Prostate gland (tissue), 2 donors: ENCODE results near the gene CGB5. TPM values are rescaled to one million over a fixed set of nuclear protein-coding genes. Genes with fewer than 3 reads are reported as not detected.
"Not testable (repeated sequence)": the region's sequence is repeated elsewhere in the genome, so short reads cannot be mapped to it uniquely, and the experiment has no call there.

ENCODE experiments used
- DNase-seq: peaks from one replicate; pipeline ENCODE4 v3.0.0-alpha.2; 2019; ENCODE audit warnings: low spot score
- H3K27ac ChIP-seq, 2 donors: fragments of 200-600 bp; sonication (generic); 2 replicates each; pipeline ENCODE4 v1.5.1; 2017 to 2019
- H3K27me3 ChIP-seq: fragments of 200-600 bp; sonication (generic); replicated peaks from 2 replicates; pipeline ENCODE4 v1.5.1; 2019; ENCODE audit not compliant: insufficient read depth
- H3K36me3 ChIP-seq, 2 donors: fragments of 200-600 bp; sonication (generic); 1 replicate in 1 of 2; 2 replicates in 1 of 2; pipeline versions ENCODE4 v1.5.1 to v1.8.1; 2017 to 2019
- H3K4me1 ChIP-seq: fragments of 200-600 bp; sonication (generic); replicated peaks from 2 replicates; pipeline ENCODE4 v1.5.1; 2019
- H3K4me3 ChIP-seq, 2 donors: fragments of 200-600 bp; sonication (generic); 2 replicates each; pipeline ENCODE4 v1.5.1; 2017 to 2019
- H3K9me3 ChIP-seq: fragments of 200-600 bp; sonication (generic); 2 replicates; pipeline ENCODE4 v1.5.1; 2017
- CTCF ChIP-seq, 4 experiments: fragments of 200-600 bp in 2 of 4; fragments of 450-650 bp in 2 of 4; sonication (generic) in 2 of 4; IDR thresholded peaks; 1 replicate in 3 of 4; 2 replicates in 1 of 4; pipeline ENCODE4 v1.5.1; 2016 to 2019; ENCODE audit warnings: antibody characterized with exemption in 4 of 4, mild to moderate bottlenecking in 2 of 4, moderate library complexity in 2 of 4
- POLR2A ChIP-seq: fragments of 450-650 bp; IDR thresholded peaks from one replicate; pipeline ENCODE4 v1.6.1; 2016; ENCODE audit warnings: antibody characterized with exemption, mild to moderate bottlenecking
- POLR2AphosphoS5 ChIP-seq: sonication (generic); formaldehyde crosslinking; IDR thresholded peaks from one replicate; pipeline ENCODE4 v1.6.1; 2017; ENCODE audit warnings: antibody characterized with exemption
- WGBS: methylation state at CpG from one replicate; pipeline ENCODE4 v1.1.5; 2018; 5-methylcytosine and 5-hydroxymethylcytosine counted together
- intact Hi-C: fragments of 100-400 bp; cut with DNase I; formaldehyde crosslinking; loops from one replicate; pipeline ENCODE4 v1.14.2; 2022
- total RNA-seq, 2 donors: library from RNA; depleted of rRNA; stranded (reverse); fragments of >200 nt; gene quantifications; one replicate each; pipeline ENCODE4 v1.1.0, GENCODE V29; 2016

Gene CGB5
- total RNA-seq, 2 donors from 2014 or later, result not detected

GRCh38 chr19:49073514-49074378 lies 30.1 kb downstream of the CGB5 start:
- Histone ChIP-seq H3K27me3 (peaks cover 4% of the 10 kb centered on the region), H3K4me1 (no peaks in the 10 kb centered on the region), H3K4me3 (no peak overlapping the region), H3K36me3 (no peaks in the 10 kb centered on the region), H3K9me3 (no peaks in the 10 kb centered on the region), H3K27ac (no peak overlapping the region)
- no peak for DNase-seq
- WGBS, result 48% methylated on average over 23 of the region's 23 CpGs
- intact Hi-C loops, result no loop called here
- TF ChIP-seq POLR2AphosphoS5, result no peak
- no peak for TF ChIP-seq CTCF (IDR thresholded peaks at IDR 0.05)
- no peak for TF ChIP-seq POLR2A

- H3K36me3 ChIP-seq, intact Hi-C loops, H3K27me3 ChIP-seq, H3K9me3 ChIP-seq, H3K27ac ChIP-seq, H3K4me1 ChIP-seq, H3K4me3 ChIP-seq: not testable (repeated sequence)
- 17% methylated on average over 9 of the region's 9 CpGs for WGBS
- peak; percentile 62 for DNase-seq
- peak; percentile 21 to 84 (median 64) for TF ChIP-seq CTCF (IDR thresholded peaks at IDR 0.05)
Observed at GRCh38 chr19:49074869-49075268, 31.2 kb downstream of the CGB5 start.

- H3K4me3 ChIP-seq, result no peak overlapping the region
- H3K27me3 ChIP-seq, result no peaks in the 10 kb centered on the region
- no peaks in the 10 kb centered on the region for H3K9me3 ChIP-seq
- TF ChIP-seq POLR2AphosphoS5, result no peak
- TF ChIP-seq POLR2A, result no peak
- TF ChIP-seq CTCF (IDR thresholded peaks at IDR 0.05), result no peak
- H3K36me3 ChIP-seq, result no peaks in the 10 kb centered on the region
- H3K4me1 ChIP-seq, result no peaks in the 10 kb centered on the region
- intact Hi-C loops, result no loop called here
- DNase-seq, result no peak
- 78% methylated on average over 4 of the region's 4 CpGs for WGBS
- H3K27ac ChIP-seq, result no peak overlapping the region
Observed at GRCh38 chr19:49080392-49080791, 36.7 kb downstream of the CGB5 start.

- Histone ChIP-seq H3K27me3 (no peaks in the 10 kb centered on the region), H3K4me3 (no peak overlapping the region), H3K36me3 (no peaks in the 10 kb centered on the region), H3K4me1 (peaks cover under 1% of the 10 kb centered on the region), H3K9me3 (no peaks in the 10 kb centered on the region), H3K27ac (no peak overlapping the region)
- no peak for DNase-seq
- WGBS, result 92% methylated on average over 1 of the region's 1 CpG
- intact Hi-C loops, result no loop called here
- TF ChIP-seq CTCF (IDR thresholded peaks at IDR 0.05) (no peak), POLR2A (no peak), POLR2AphosphoS5 (no peak)
Observed at GRCh38 chr19:49081273-49081672, 37.6 kb downstream of the CGB5 start.
